ENCODE measurements around the gene IL12RB2. TPM values are rescaled to one million over a fixed set of nuclear protein-coding genes. Genes with fewer than 3 reads are reported as not detected.

IL12RB2 gene, protein sequence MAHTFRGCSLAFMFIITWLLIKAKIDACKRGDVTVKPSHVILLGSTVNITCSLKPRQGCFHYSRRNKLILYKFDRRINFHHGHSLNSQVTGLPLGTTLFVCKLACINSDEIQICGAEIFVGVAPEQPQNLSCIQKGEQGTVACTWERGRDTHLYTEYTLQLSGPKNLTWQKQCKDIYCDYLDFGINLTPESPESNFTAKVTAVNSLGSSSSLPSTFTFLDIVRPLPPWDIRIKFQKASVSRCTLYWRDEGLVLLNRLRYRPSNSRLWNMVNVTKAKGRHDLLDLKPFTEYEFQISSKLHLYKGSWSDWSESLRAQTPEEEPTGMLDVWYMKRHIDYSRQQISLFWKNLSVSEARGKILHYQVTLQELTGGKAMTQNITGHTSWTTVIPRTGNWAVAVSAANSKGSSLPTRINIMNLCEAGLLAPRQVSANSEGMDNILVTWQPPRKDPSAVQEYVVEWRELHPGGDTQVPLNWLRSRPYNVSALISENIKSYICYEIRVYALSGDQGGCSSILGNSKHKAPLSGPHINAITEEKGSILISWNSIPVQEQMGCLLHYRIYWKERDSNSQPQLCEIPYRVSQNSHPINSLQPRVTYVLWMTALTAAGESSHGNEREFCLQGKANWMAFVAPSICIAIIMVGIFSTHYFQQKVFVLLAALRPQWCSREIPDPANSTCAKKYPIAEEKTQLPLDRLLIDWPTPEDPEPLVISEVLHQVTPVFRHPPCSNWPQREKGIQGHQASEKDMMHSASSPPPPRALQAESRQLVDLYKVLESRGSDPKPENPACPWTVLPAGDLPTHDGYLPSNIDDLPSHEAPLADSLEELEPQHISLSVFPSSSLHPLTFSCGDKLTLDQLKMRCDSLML
- 1 to 10 TPM; 2.0 to 9.5 (median 5.1) TPM for total RNA-seq
- 1 to 10 TPM in 1 of 3 donors, under 1 TPM in 2; 0.13 to 6.5 (median 0.67) TPM for polyA plus RNA-seq
- long read RNA-seq, donor 1, partial matches to known transcripts: 2 of 5 reads
- long read RNA-seq, donor 1, other reads (novel, unspliced or antisense): 2 of 5 reads
- long read RNA-seq, donor 2, partial matches to known transcripts: 1 of 2 reads
- long read RNA-seq, donor 2, other reads (novel, unspliced or antisense): 1 of 2 reads

DNA sequence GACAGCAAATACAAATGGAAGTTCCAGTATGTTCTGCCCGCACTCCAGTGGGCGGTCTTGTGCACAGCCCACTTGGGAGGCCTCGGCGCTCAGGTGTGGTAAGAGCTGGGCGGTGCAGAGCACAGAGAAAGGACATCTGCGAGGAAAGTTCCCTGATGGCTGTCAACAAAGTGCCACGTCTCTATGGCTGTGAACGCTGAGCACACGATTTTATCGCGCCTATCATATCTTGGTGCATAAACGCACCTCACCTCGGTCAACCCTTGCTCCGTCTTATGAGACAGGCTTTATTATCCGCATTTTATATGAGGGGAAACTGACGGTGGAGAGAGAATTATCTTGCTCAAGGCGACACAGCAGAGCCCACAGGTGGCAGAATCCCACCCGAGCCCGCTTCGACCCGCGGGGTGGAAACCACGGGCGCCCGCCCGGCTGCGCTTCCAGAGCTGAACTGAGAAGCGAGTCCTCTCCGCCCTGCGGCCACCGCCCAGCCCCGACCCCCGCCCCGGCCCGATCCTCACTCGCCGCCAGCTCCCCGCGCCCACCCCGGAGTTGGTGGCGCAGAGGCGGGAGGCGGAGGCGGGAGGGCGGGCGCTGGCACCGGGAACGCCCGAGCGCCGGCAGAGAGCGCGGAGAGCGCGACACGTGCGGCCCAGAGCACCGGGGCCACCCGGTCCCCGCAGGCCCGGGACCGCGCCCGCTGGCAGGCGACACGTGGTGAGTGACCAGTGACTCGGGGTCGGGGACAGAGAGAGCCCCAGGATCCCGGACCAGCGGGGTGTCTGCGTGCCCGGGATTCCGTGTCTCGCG lies at the start of gene IL12RB2:
Gene IL12RB2 (plus strand): TSS at position 623 of the 810 bp plus-strand sequence. CDS start 12,496 bp downstream, outside the sequence.
- 3 to 5% (median 3%) methylated on average over 53 to 75 of the region's 75 CpGs for WGBS, 3 donors

DNA sequence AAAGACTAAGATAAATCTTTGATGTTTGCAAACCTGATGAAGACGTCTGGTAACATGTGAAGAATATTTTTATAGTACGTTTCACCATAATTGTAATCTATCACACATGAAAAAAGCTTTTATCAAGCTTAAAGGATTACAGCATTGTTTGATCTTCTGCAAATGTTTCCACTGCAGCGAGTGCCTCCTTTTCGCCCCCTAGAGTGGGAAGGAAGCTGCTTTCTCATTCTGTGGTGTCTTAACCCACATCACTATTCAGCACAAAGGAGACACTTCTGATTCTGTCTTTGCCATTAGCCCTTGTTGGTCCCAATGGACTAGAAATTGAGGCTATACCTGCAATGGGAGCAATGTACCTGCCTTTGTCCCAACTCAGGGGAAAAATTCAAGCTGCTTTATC lies 46.0 kb upstream of the IL12RB2 start:
- Histone ChIP-seq H3K36me3 (ENCODE audit: insufficient read depth in 1 of 2, low read depth in 1 of 2) (no peaks in the 10 kb centered on the region), H3K4me3 (no peak overlapping the region), H3K27ac (no peak overlapping the region), H3K9me3 (no peaks in the 10 kb centered on the region), H3K4me1 (no peaks in the 10 kb centered on the region), H3K27me3 (ENCODE audit: insufficient read depth in 3 of 3, low read length in 2 of 3) (no peaks in the 10 kb centered on the region)
- 35 to 42% (median 40%) methylated on average over 4 of the region's 4 CpGs for WGBS, 3 donors
- intact Hi-C loops (cut with DNase I): no loop called here
- DNase-seq (no peak), ATAC-seq (no peak)
- TF ChIP-seq CTCF (IDR thresholded peaks at IDR 0.05): no peak

More for the DNA sequence above, at the start of gene IL12RB2:
- Histone ChIP-seq H3K27me3 (ENCODE audit: insufficient read depth in 3 of 3, low read length in 2 of 3) (peaks cover 0 to 2% (median 0%) of the 10 kb centered on the region in 3 donors), H3K4me1 (no peaks in the 10 kb centered on the region), H3K36me3 (ENCODE audit: insufficient read depth in 1 of 2, low read depth in 1 of 2) (no peaks in the 10 kb centered on the region), H3K9me3 (no peaks in the 10 kb centered on the region), H3K27ac (peak within 1 kb of the TSS; percentile 60), H3K4me3 (peak within 1 kb of the TSS; percentile 72)
- no peak for TF ChIP-seq CTCF (IDR thresholded peaks at IDR 0.05)
- intact Hi-C loops (cut with DNase I): loop anchor here in 1 of 2 donors (10.0 kb wide), 1 partner anchor 73 kb away; no protein-coding TSS in a partner anchor
- peak; percentile 81 to 93 (median 87) for ATAC-seq
- DNase-seq: peak; percentile 23 to 65

- Histone ChIP-seq H3K27ac (no peak overlapping the region), H3K9me3 (no peaks in the 10 kb centered on the region), H3K4me1 (no peaks in the 10 kb centered on the region), H3K36me3 (ENCODE audit: insufficient read depth in 1 of 2, low read depth in 1 of 2) (no peaks in the 10 kb centered on the region), H3K27me3 (ENCODE audit: insufficient read depth in 3 of 3, low read length in 2 of 3) (no peaks in the 10 kb centered on the region), H3K4me3 (no peak overlapping the region)
- TF ChIP-seq CTCF (IDR thresholded peaks at IDR 0.05): no peak
- no peak for ATAC-seq
- intact Hi-C loops (cut with DNase I): no loop called here
- no peak for DNase-seq
- WGBS, 3 donors: 83 to 87% (median 84%) methylated on average over 5 of the region's 5 CpGs
Observed at GRCh38 chr1:67262735-67263134, 44.9 kb upstream of the IL12RB2 start.

DNA sequence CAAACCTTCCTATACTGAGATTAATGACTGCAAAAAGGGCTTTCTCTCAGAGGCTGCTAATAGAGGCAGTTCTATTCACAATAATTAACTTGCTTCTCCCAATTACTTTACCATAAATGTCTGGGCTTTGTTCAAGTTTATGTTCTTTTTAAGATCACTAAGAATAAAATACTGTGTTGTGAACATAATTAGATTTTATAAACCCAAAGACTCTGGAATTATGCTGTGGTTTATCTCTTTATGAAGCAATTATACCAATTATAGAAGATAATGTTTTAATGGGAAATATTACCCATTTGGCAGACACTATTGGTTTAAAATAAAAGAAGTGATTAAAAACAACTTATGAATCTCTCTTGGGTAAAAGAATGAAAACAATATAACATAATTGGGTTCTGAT lies 43.5 kb upstream of the IL12RB2 start:
- TF ChIP-seq CTCF (IDR thresholded peaks at IDR 0.05): no peak
- H3K27ac ChIP-seq: no peak overlapping the region
- no peaks in the 10 kb centered on the region for H3K4me1 ChIP-seq
- H3K4me3 ChIP-seq: no peak overlapping the region
- ATAC-seq (no peak), DNase-seq (no peak)
- no peaks in the 10 kb centered on the region for H3K27me3 ChIP-seq (ENCODE audit: insufficient read depth in 3 of 3, low read length in 2 of 3)
- no peaks in the 10 kb centered on the region for H3K9me3 ChIP-seq
- intact Hi-C loops (cut with DNase I): no loop called here
- H3K36me3 ChIP-seq (ENCODE audit: insufficient read depth in 1 of 2, low read depth in 1 of 2): no peaks in the 10 kb centered on the region
